IMR-90 (cell line): ENCODE data around the gene POLR3K. TPM values are rescaled to one million over a fixed set of nuclear protein-coding genes. Genes with fewer than 3 reads are reported as not detected.

Experiments used
- ATAC-seq: fragments of 200-7000 bp; cut with Tn5 transposase; 2 replicates; pipeline ENCODE4 v1.9.1; 2020; ENCODE audit warnings: low read depth, mild to moderate bottlenecking, moderate library complexity
- BruUV-seq: library from RNA; stranded (reverse); fragments of 400-500 nt; replicated peaks from 2 replicates; lab custom pipeline; 2021; lab: Mats Ljungman, UMichigan
- CTCF ChIA-PET: fragments of 300-600 bp; formaldehyde crosslinking; extraction: SDS; loops from one replicate; lab custom pipeline; 2021; ENCODE audit warnings: antibody characterized with exemption; lab: Yijun Ruan, JAX
- POLR2A ChIA-PET: fragments of 300-600 bp; sonication (Branson Sonifier 250); formaldehyde crosslinking; loops from one replicate; lab custom pipeline; 2022; ENCODE audit warnings: antibody characterized with exemption; ENCODE audit not compliant: unreplicated experiment; lab: Charles Lee
- DNase-seq: peaks from one replicate; pipeline ENCODE4 v3.0.0; 2013
- H2AFZ ChIP-seq: replicated peaks from 2 replicates; pipeline ENCODE3; 2013; ENCODE audit warnings: low read length, mild to moderate bottlenecking; ENCODE audit not compliant: poor library complexity
- H2AK5ac ChIP-seq: 2 replicates; pipeline ENCODE4 v1.6.1; 2013; ENCODE audit warnings: low read depth, low read length, inconsistent platforms
- H2AK9ac ChIP-seq: replicated peaks from 2 replicates; pipeline ENCODE3; 2013; ENCODE audit warnings: mild to moderate bottlenecking, low read depth, low read length, moderate library complexity; ENCODE audit not compliant: poor library complexity
- H2BK120ac ChIP-seq: 2 replicates; pipeline ENCODE4 v1.6.1; 2013; ENCODE audit warnings: low read depth, low read length, inconsistent platforms
- H2BK15ac ChIP-seq: 3 replicates; pipeline ENCODE4 v1.6.1; 2013; ENCODE audit warnings: low read depth, low read length, inconsistent platforms
- H2BK20ac ChIP-seq: 2 replicates; pipeline ENCODE4 v1.6.1; 2013; ENCODE audit warnings: low read depth, mild to moderate bottlenecking, inconsistent platforms, low read length, moderate library complexity
- H2BK5ac ChIP-seq: 2 replicates; pipeline ENCODE4 v1.6.1; 2013; ENCODE audit warnings: mild to moderate bottlenecking, low read depth, low read length, inconsistent platforms; ENCODE audit not compliant: poor library complexity, severe bottlenecking
- H3K14ac ChIP-seq: replicated peaks from 2 replicates; pipeline ENCODE4 v1.6.1; 2013; ENCODE audit warnings: low read depth, low read length, inconsistent platforms
- H3K18ac ChIP-seq: 2 replicates; pipeline ENCODE4 v1.6.1; 2013; ENCODE audit warnings: low read depth, low read length, control low read depth
- H3K23ac ChIP-seq: 2 replicates; pipeline ENCODE4 v1.6.1; 2013; ENCODE audit warnings: low read depth, low read length, inconsistent platforms
- H3K27ac ChIP-seq: 2 replicates; pipeline ENCODE4 v1.5.1; 2013; ENCODE audit warnings: mild to moderate bottlenecking, control low read depth, low read length; ENCODE audit not compliant: insufficient read depth
- H3K27me3 ChIP-seq: 2 replicates; pipeline ENCODE4 v1.6.1; 2013; ENCODE audit warnings: low read length; ENCODE audit not compliant: control insufficient read depth, insufficient read depth
- H3K36me3 ChIP-seq: 2 replicates; pipeline ENCODE4 v1.6.1; 2013; ENCODE audit warnings: low read length, mixed read lengths; ENCODE audit not compliant: control insufficient read depth, insufficient read depth
- H3K4ac ChIP-seq: 2 replicates; pipeline ENCODE4 v1.6.1; 2013; ENCODE audit warnings: low read depth, low read length, inconsistent platforms
- H3K4me1 ChIP-seq: 2 replicates; pipeline ENCODE4 v1.6.1; 2013; ENCODE audit warnings: low read length, mixed read lengths; ENCODE audit not compliant: control insufficient read depth, insufficient read depth
- H3K4me2 ChIP-seq: 2 replicates; pipeline ENCODE4 v1.6.1; 2013; ENCODE audit warnings: low read depth, mild to moderate bottlenecking, control low read depth, low read length, moderate library complexity
- H3K4me3 ChIP-seq: 2 replicates; pipeline ENCODE4 v1.5.1; 2013; ENCODE audit warnings: low read depth, mild to moderate bottlenecking, control low read depth, low read length, moderate library complexity; ENCODE audit not compliant: insufficient read depth
- H3K56ac ChIP-seq: 2 replicates; pipeline ENCODE4 v1.6.1; 2013; ENCODE audit warnings: low read length, inconsistent platforms; ENCODE audit not compliant: insufficient read depth; ENCODE audit errors: extremely low read depth
- H3K79me1 ChIP-seq, 2 experiments: 2 replicates each; pipeline ENCODE4 v1.6.1; 2013; ENCODE audit warnings: low read length in 2 of 2, inconsistent platforms in 1 of 2, low read depth in 1 of 2
- H3K9ac ChIP-seq: 2 replicates; pipeline ENCODE4 v1.6.1; 2013; ENCODE audit warnings: low read depth, low read length, control low read depth
- H3K9me1 ChIP-seq: 2 replicates; pipeline ENCODE4 v1.6.1; 2013; ENCODE audit warnings: low read length, inconsistent platforms; ENCODE audit not compliant: insufficient read depth
- H3K9me3 ChIP-seq: 2 replicates; pipeline ENCODE4 v1.6.1; 2013; ENCODE audit warnings: low read length; ENCODE audit not compliant: control insufficient read depth, insufficient read depth
- H4K20me1 ChIP-seq: 2 replicates; pipeline ENCODE4 v1.6.1; 2013; ENCODE audit warnings: low read length, inconsistent platforms; ENCODE audit not compliant: insufficient read depth
- H4K5ac ChIP-seq: 2 replicates; pipeline ENCODE4 v1.6.1; 2013; ENCODE audit warnings: mild to moderate bottlenecking, low read depth, low read length, control low read depth
- H4K8ac ChIP-seq, 2 experiments: 2 replicates each; pipeline ENCODE4 v1.6.1; 2013; ENCODE audit warnings: low read depth in 2 of 2, low read length in 2 of 2, control low read depth in 1 of 2, inconsistent platforms in 1 of 2
- H4K91ac ChIP-seq: 2 replicates; pipeline ENCODE4 v1.6.1; 2013; ENCODE audit warnings: low read depth, low read length, inconsistent platforms; ENCODE audit not compliant: insufficient read depth
- RCOR1 ChIP-seq: IDR thresholded peaks from 2 replicates; pipeline ENCODE4 v1.6.1; 2012; ENCODE audit warnings: mild to moderate bottlenecking, low read length, improper control_type of control experiment; ENCODE audit not compliant: insufficient replicate concordance
- WGBS, 2 experiments: methylation state at CpG; one replicate each; pipeline versions ENCODE4 v1.1.5 to v1.1.7; 2013; ENCODE audit warnings: missing lambda C conversion rate in 2 of 2; ENCODE audit not compliant: insufficient read length in 1 of 2; ENCODE audit errors: extremely low coverage in 2 of 2; 5-methylcytosine and 5-hydroxymethylcytosine counted together
- dilution Hi-C: fragments of 300-500 bp; cut with HindIII; formaldehyde crosslinking; loops from one replicate; pipeline ENCODE4 v1.14.3; 2018; ENCODE audit warnings: low sequenced_read_pairs; ENCODE audit not compliant: unreplicated experiment
- in situ Hi-C: fragments of 300-500 bp; cut with MboI; formaldehyde crosslinking; loops from 3 replicates; pipeline ENCODE4 v1.14.3; 2019; ENCODE audit warnings: low sequenced_read_pairs, inconsistent platforms, mixed read lengths
- intact Hi-C: fragments of 100-400 bp; cut with micrococcal nuclease; formaldehyde crosslinking; loops from 2 replicates; pipeline ENCODE4 v1.10.0; 2022
- polyA plus RNA-seq, 3 experiments: library from polyadenylated mRNA; depleted of rRNA; stranded (reverse); fragments of >200 nt; gene quantifications; 2 replicates each; pipeline ENCODE4 v1.2.3, GENCODE V29; 2012; ENCODE audit warnings: low replicate concordance in 1 of 3
- total RNA-seq: library from RNA; depleted of rRNA; stranded (reverse); fragments of >200 nt; gene quantifications from 2 replicates; pipeline ENCODE4 v1.2.3, GENCODE V29; 2012
- TF ChIP-seq, protein P1 (sequence below): fragments of 150-350 bp; IDR thresholded peaks from 2 replicates; pipeline ENCODE4 v1.6.1; 2016; ENCODE audit warnings: low read depth, mild to moderate bottlenecking, low read length, moderate library complexity, borderline replicate concordance

Gene POLR3K
- total and polyA plus RNA-seq, 2 of the 4 experiments (the other 2 are of a cell fraction): 9.0 to 39.5 TPM

DNA sequence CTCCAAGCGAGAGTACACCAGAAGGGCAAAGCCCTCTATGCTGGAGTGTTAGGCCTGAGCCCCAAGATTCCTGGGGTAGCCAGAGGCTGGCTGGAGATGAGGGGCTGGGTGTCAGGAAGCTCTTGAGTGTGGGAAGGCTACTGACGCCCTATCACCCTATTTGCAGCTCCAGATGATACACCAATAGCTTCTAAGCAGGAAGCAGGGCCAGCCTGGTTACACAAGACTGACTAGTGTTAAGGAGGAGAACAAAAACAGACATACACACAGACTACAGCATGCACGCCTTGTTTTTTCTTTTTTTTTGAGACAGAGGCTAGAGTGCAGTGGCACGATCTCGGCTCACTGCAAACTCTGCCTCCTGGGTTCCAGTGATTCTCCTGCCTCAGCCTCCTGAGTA, 15.9 kb downstream of the POLR3K start:
- WGBS, 2 experiments: no CpG with 5 or more reads among the region's 5 CpGs
- intact Hi-C loops (no loop called here), dilution Hi-C loops (no loop called here), in situ Hi-C loops (no loop called here)
- no peak overlapping the region for H2BK20ac ChIP-seq
- BruUV-seq: no TSS peak
- no peak overlapping the region for H3K14ac ChIP-seq
- H4K91ac ChIP-seq: no peak overlapping the region
- H3K4me2 ChIP-seq: no peak overlapping the region
- H3K9me1 ChIP-seq: peaks cover 4% of the 10 kb centered on the region
- ATAC-seq (no peak), DNase-seq (no peak)
- no peak overlapping the region for H3K27ac ChIP-seq
- no peak overlapping the region for H3K9ac ChIP-seq
- no peak overlapping the region for H2BK15ac ChIP-seq
- no peak overlapping the region for H3K18ac ChIP-seq
- H3K56ac ChIP-seq: no peak overlapping the region
- no peak overlapping the region for H2AFZ ChIP-seq
- H2BK5ac ChIP-seq: no peak overlapping the region
- no peak overlapping the region for H2BK120ac ChIP-seq
- no peak overlapping the region for H3K4me3 ChIP-seq
- H3K27me3 ChIP-seq: no peaks in the 10 kb centered on the region
- no peak overlapping the region for H2AK9ac ChIP-seq
- no peak overlapping the region for H3K4ac ChIP-seq
- no peak overlapping the region for H3K23ac ChIP-seq
- ChIA-PET CTCF (no interaction called here), POLR2A (no interaction called here)
- H4K8ac ChIP-seq: no peak overlapping the region
- H3K79me1 ChIP-seq: no peaks in the 10 kb centered on the region
- H4K5ac ChIP-seq: no peak overlapping the region
- H2AK5ac ChIP-seq: no peak overlapping the region
- no peaks in the 10 kb centered on the region for H3K9me3 ChIP-seq
- peaks cover 6% of the 10 kb centered on the region for H3K36me3 ChIP-seq
- H4K20me1 ChIP-seq: no peaks in the 10 kb centered on the region
- H3K4me1 ChIP-seq: peaks cover 1% of the 10 kb centered on the region; the same call in 1 of the 2 replicates
- TF ChIP-seq, protein P1, sequence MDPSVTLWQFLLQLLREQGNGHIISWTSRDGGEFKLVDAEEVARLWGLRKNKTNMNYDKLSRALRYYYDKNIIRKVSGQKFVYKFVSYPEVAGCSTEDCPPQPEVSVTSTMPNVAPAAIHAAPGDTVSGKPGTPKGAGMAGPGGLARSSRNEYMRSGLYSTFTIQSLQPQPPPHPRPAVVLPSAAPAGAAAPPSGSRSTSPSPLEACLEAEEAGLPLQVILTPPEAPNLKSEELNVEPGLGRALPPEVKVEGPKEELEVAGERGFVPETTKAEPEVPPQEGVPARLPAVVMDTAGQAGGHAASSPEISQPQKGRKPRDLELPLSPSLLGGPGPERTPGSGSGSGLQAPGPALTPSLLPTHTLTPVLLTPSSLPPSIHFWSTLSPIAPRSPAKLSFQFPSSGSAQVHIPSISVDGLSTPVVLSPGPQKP: no peak
- no peak for TF ChIP-seq RCOR1
